Endometrial microvascular endothelial cells (primary cell): ENCODE data around the gene ICAM4. TPM values are rescaled to one million over a fixed set of nuclear protein-coding genes. Genes with fewer than 3 reads are reported as not detected.

Experiments
- in situ Hi-C: cut with HindIII; loops from 2 replicates; pipeline ENCODE4 v1.10.0; 2017; ENCODE audit warnings: low sequenced_read_pairs, low pct_unique_long_range_greater_than_20kb; ENCODE audit errors: inconsistent ontology term
- total RNA-seq: library from RNA; depleted of rRNA; stranded (reverse); fragments of >200 nt; gene quantifications from one replicate; pipeline ENCODE4 v1.2.3, GENCODE V29; 2015; ENCODE audit errors: inconsistent ontology term

ICAM4 gene
- total RNA-seq, 1 donor from 2014 or later = 2.1 TPM

GRCh38 chr19:10289167-10289835 lies 2.5 kb downstream of the ICAM4 start:
- in situ Hi-C loops = no loop called here

DNA sequence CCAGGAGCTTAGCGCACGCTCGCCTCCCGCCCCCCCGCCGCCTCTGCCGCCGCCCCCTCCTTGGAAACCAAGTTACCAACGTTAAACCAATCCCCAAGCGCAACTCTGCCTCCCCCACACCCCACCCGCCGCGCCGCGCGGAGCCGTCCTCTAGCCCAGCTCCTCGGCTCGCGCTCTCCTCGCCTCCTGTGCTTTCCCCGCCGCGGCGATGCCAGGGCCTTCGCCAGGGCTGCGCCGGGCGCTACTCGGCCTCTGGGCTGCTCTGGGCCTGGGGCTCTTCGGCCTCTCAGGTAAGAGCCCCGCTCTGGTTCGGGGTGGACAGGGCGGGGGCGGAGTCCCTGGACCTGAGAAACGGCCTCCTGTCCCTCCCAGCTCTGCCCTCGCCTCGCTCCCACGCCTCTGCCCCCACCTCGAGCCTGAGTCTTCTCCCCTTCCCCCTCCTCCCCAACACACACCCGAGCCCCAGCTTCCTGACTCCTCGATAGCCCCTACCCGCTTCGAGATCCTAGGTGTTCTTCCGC lies 3.1 kb downstream of the ICAM4 start, which contains the start of gene ICAM5:
Gene ICAM5 (plus strand): TSS at position 117 of the 521 bp plus-strand sequence. CDS start 92 bp downstream, at position 209.
- in situ Hi-C loops = no loop called here

- in situ Hi-C loops = no loop called here
These were observed 3.7 kb downstream of the ICAM4 start for GRCh38 chr19:10290357-10290875.

GRCh38 chr19:10290876-10291553 lies 4.3 kb downstream of the ICAM4 start:
- in situ Hi-C loops = no loop called here

DNA sequence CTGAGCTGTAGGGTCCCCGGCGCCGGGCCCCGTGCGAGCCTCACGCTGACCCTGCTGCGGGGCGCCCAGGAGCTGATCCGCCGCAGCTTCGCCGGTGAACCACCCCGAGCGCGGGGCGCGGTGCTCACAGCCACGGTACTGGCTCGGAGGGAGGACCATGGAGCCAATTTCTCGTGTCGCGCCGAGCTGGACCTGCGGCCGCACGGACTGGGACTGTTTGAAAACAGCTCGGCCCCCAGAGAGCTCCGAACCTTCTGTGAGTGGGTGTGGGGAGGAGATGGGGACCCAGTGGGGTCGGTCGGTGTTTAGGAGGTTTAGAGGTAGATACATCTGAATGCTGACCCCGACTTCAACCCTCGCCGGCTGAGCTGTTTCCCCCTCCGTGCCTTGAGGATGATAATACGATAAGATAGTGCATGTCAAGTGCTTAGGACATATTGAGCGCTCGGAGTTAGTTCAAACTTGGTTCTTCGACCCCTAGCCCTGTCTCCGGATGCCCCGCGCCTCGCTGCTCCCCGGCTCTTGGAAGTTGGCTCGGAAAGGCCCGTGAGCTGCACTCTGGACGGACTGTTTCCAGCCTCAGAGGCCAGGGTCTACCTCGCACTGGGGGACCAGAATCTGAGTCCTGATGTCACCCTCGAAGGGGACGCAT lies 4.9 kb downstream of the ICAM4 start:
- in situ Hi-C loops = no loop called here

GRCh38 chr19:10292206-10292788 lies 5.5 kb downstream of the ICAM4 start:
- in situ Hi-C loops = no loop called here

DNA sequence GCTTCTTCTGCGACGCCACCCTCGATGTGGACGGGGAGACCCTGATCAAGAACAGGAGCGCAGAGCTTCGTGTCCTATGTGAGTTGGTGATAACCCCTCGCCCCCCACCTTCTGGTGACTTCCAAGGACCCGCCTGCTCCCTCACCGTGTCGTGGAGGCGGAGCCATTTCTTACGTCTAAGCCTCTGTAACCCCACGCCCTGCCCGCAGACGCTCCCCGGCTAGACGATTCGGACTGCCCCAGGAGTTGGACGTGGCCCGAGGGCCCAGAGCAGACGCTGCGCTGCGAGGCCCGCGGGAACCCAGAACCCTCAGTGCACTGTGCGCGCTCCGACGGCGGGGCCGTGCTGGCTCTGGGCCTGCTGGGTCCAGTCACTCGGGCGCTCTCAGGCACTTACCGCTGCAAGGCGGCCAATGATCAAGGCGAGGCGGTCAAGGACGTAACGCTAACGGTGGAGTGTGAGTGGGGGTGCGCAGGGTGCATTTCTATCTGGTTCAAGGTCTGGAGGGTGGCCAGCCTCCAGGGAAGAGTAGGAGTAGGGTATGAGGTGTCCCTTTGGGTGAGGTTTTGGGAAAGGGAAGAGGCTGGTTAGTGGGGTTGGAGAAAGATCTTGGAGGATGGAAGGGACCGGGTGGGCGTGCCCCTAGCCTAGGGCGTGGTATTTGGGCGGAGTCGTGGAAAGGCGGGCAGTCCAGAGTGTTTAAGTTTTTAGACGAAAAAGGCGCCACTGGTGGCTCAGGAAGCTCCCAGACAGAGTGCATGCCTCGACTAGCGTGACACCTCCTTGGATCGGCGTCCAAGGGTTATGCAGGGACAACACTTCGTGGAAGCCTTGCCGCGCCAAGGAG lies 6.3 kb downstream of the ICAM4 start:
- in situ Hi-C loops = no loop called here

DNA sequence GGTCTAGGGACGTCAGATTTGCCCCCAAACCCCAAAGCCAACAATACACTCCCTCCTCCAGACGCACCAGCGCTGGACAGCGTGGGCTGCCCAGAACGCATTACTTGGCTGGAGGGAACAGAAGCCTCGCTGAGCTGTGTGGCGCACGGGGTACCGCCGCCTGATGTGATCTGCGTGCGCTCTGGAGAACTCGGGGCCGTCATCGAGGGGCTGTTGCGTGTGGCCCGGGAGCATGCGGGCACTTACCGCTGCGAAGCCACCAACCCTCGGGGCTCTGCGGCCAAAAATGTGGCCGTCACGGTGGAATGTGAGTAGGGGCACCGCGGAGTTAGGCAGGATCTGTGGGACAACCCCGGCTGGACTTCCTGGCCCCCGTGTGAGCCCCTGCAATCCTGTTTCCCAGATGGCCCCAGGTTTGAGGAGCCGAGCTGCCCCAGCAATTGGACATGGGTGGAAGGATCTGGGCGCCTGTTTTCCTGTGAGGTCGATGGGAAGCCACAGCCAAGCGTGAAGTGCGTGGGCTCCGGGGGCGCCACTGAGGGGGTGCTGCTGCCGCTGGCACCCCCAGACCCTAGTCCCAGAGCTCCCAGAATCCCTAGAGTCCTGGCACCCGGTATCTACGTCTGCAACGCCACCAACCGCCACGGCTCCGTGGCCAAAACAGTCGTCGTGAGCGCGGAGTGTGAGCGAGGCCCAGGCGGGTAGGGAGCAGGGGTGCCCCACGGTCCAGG lies 7.0 kb downstream of the ICAM4 start:
- in situ Hi-C loops = no loop called here

DNA sequence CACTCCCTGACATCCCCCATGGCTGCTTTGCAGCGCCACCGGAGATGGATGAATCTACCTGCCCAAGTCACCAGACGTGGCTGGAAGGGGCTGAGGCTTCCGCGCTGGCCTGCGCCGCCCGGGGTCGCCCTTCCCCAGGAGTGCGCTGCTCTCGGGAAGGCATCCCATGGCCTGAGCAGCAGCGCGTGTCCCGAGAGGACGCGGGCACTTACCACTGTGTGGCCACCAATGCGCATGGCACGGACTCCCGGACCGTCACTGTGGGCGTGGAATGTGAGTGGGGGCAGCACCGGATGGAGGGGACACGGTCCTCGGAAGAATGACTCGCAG lies 7.6 kb downstream of the ICAM4 start:
- in situ Hi-C loops = no loop called here

GRCh38 chr19:10295305-10295846 lies 8.6 kb downstream of the ICAM4 start:
- in situ Hi-C loops = no loop called here

- in situ Hi-C loops = no loop called here
These were observed 9.3 kb downstream of the ICAM4 start for GRCh38 chr19:10295847-10296591.

- in situ Hi-C loops = no loop called here
These were observed 13.0 kb downstream of the ICAM4 start for GRCh38 chr19:10299545-10300458.

DNA sequence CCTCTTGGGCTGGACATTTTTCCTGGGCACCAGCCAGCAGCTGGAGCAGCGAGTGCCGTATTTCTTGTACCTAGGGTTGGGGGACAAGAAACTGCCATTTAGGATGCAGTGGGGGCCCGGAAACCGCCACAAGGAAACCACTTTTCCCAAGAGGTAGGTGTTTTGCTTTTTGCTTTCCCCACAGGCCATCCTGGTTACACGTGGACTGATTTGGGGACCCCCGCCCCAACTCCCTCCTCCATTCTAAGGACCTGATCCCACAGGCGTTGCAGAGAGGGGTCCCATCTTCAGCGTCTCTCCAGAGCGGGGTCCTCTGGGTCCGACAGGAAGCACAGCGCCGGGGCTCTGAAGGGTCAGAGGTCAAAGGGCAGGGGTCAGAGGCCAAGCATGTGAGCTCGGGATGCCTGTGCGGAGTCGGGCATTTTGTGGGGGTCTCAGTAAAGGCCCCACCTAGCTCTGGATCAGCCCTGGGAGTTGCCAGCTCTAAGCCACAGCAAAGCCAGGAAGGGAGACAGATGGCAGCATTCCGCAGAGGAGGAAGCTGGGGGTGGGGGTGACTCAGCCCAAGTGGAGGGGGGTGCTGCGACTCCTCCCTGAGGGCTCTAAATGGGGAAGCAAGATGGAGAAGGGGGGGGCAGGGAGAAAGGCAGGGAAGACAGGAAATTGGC lies 18.5 kb downstream of the ICAM4 start:
- in situ Hi-C loops = no loop called here

- in situ Hi-C loops = no loop called here
These were observed 19.6 kb downstream of the ICAM4 start for GRCh38 chr19:10306327-10306726.

DNA sequence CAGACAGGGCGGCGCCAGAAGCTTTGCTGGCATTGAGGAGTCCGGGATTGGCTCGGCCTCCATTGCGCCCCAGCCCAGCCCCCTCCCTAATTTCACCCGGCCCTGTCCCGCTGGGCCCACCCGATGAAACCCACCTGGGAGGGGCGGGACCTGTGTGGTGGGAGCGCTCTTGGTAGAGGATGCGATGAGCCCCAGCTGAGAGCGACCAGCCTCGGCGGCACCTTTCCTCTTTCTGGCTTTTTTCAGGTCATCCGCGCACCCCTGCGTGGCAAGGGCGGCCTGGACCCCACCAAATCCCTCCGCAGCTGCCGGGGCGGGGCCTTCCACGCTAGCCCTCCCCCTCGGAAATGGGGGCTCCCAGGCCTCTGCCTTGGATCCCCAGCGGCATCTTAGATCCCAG lies 22.7 kb downstream of the ICAM4 start, which contains the start of gene ZGLP1:
Gene ZGLP1 (minus strand): TSS at position 393 of the 400 bp plus-strand sequence.
- in situ Hi-C loops = no loop called here
